Esophagus squamous epithelium (tissue), 5 donors: Measurements from ENCODE around the gene SMIM28. TPM values are rescaled to one million over a fixed set of nuclear protein-coding genes. Genes with fewer than 3 reads are reported as not detected.

Source experiments
- DNase-seq: peaks from one replicate; lab custom pipeline; 2025; lab: John Stamatoyannopoulos, UW
- H3K27ac ChIP-seq, 4 donors: fragments of 200-600 bp; sonication (generic); one replicate each; pipeline ENCODE4 v1.5.1; 2016 to 2019; ENCODE audit warnings: mild to moderate bottlenecking in 1 of 4
- H3K27me3 ChIP-seq, 4 donors: fragments of 200-600 bp; sonication (generic); 1 replicate in 3 of 4; 2 replicates in 1 of 4; pipeline versions ENCODE4 v1.5.1 to v1.6.0; 2017 to 2021; ENCODE audit warnings: antibody characterized with exemption in 1 of 4
- H3K36me3 ChIP-seq, 3 donors: fragments of 200-600 bp; sonication (generic); one replicate each; pipeline ENCODE4 v1.5.1; 2016 to 2019
- H3K4me1 ChIP-seq, 3 donors: fragments of 200-600 bp; sonication (generic); one replicate each; pipeline ENCODE4 v1.5.1; 2017 to 2019
- H3K4me3 ChIP-seq, 4 donors: fragments of 200-600 bp; sonication (generic); 1 replicate in 3 of 4; 2 replicates in 1 of 4; pipeline ENCODE4 v1.5.1; 2016 to 2019; ENCODE audit warnings: mild to moderate bottlenecking in 2 of 4, moderate library complexity in 1 of 4
- H3K9me3 ChIP-seq, 3 donors: fragments of 200-600 bp; sonication (generic); one replicate each; pipeline ENCODE4 v1.5.1; 2016 to 2019
- POLR2A ChIP-seq, 4 donors: fragments of 450-650 bp; IDR thresholded peaks; one replicate each; pipeline ENCODE4 v1.6.1; 2017; ENCODE audit warnings: antibody characterized with exemption in 4 of 4, mild to moderate bottlenecking in 4 of 4, moderate library complexity in 3 of 4
- WGBS, 2 donors: methylation state at CpG; one replicate each; pipeline ENCODE4 v1.1.5; 2018; 5-methylcytosine and 5-hydroxymethylcytosine counted together
- intact Hi-C: fragments of 100-400 bp; cut with DNase I; formaldehyde crosslinking; loops from one replicate; pipeline ENCODE4 v1.15.0; 2022
- total RNA-seq, 4 donors: library from RNA; depleted of rRNA; stranded (reverse); fragments of >200 nt; gene quantifications; one replicate each; pipeline ENCODE4 v1.1.0, GENCODE V29; 2016
- TF ChIP-seq, protein P1 (sequence below), 6 experiments: fragments of 450-650 bp in 4 of 6; fragments of 200-600 bp in 2 of 6; sonication (generic) in 2 of 6; IDR thresholded peaks; one replicate each; pipeline ENCODE4 v1.5.1; 2016 to 2019; ENCODE audit warnings: antibody characterized with exemption in 6 of 6, mild to moderate bottlenecking in 4 of 6, moderate library complexity in 4 of 6
- donor health status: DM: yes; HTN: yes; CAD: no.

The SMIM28 gene
- total RNA-seq, 4 donors from 2014 or later, result not detected

GRCh38 chr6:138389551-138389950, 11.8 kb downstream of the SMIM28 start:
- intact Hi-C loops, result no loop called here
- no peak for TF ChIP-seq POLR2A (IDR thresholded peaks at IDR 0.05)
- TF ChIP-seq, protein P1, sequence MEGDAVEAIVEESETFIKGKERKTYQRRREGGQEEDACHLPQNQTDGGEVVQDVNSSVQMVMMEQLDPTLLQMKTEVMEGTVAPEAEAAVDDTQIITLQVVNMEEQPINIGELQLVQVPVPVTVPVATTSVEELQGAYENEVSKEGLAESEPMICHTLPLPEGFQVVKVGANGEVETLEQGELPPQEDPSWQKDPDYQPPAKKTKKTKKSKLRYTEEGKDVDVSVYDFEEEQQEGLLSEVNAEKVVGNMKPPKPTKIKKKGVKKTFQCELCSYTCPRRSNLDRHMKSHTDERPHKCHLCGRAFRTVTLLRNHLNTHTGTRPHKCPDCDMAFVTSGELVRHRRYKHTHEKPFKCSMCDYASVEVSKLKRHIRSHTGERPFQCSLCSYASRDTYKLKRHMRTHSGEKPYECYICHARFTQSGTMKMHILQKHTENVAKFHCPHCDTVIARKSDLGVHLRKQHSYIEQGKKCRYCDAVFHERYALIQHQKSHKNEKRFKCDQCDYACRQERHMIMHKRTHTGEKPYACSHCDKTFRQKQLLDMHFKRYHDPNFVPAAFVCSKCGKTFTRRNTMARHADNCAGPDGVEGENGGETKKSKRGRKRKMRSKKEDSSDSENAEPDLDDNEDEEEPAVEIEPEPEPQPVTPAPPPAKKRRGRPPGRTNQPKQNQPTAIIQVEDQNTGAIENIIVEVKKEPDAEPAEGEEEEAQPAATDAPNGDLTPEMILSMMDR (IDR thresholded peaks at IDR 0.05), result no peak
- WGBS, 2 donors, result 50 to 80% methylated on average over 4 to 5 of the region's 5 CpGs

DNA sequence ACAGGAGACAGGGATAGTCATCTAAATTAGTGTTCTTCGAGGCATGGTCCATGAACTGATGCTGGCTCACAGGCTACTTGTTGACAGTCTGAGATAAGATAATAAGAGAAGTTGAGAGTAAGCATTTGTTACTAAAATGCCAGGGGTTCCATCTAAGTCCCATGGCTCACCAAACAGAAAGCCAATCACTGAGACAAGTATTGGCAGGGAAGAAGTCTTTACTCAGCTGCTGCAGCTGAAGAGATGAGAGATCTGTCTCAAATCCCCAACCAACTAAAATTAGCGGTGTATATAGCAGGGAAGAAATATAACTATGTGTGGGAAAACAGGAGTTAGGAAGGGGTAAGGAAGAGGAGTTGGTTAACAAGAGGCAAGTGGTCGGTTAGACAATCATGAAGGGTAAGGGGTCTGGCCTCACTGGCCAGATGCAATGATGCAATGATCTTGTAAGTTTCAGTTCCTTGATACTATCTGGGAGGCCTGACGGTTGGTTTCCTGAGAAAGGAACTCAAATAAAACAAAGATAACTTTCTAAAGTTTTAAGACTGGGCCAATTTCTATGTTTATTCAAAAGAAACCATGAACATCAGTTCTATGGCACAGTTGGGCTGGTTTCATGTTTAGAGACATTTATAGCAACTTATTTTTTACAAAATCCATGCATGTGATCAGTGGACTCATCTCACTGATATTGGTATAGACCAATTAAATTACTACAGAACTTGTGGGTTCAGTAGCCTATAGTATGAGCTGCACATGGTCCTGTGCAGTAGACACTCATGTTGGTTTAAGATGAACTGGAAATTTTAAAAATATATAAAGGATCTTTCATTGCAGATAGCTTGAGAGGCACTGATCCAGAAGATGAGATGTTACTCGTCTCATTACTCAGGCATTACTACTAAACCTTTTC, 16.4 kb downstream of the SMIM28 start:
- WGBS, 2 donors, result 62 to 81% methylated on average over 5 of the region's 5 CpGs
- DNase-seq, result no peak
- intact Hi-C loops, result no loop called here

More at GRCh38 chr6:138389551-138389950, 11.8 kb downstream of the SMIM28 start:
- H3K4me1 ChIP-seq, result no peaks in the 10 kb centered on the region
- H3K4me3 ChIP-seq, result no peak overlapping the region
- DNase-seq, result no peak
- H3K27me3 ChIP-seq, result peaks cover 0 to 5% (median 0%) of the 10 kb centered on the region in 4 donors
- no peaks in the 10 kb centered on the region for H3K9me3 ChIP-seq
- no peak overlapping the region for H3K27ac ChIP-seq
- H3K36me3 ChIP-seq, result no peaks in the 10 kb centered on the region

DNA sequence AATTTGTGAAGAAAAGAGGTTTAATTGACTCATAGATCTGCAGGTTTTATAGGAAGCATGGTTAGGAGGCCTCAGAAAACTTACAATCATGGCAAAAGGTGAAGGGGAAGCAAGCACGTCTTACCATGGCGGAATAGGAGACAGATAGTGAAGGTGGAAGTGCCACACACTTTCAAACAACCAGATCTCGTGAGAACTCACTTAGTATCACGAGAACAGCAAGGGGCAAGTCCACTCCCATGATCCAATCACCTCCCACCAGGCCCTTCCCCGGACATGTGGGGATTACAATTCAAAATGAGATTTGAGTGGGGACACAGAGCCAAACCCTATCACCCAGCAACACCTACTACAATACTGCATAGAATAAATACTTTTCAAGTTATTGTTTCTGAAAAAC, 19.0 kb downstream of the SMIM28 start:
- Histone ChIP-seq H3K9me3 (no peaks in the 10 kb centered on the region), H3K36me3 (no peaks in the 10 kb centered on the region), H3K27ac (no peak overlapping the region), H3K4me1 (no peaks in the 10 kb centered on the region), H3K27me3 (no peaks in the 10 kb centered on the region), H3K4me3 (no peak overlapping the region)
- intact Hi-C loops, result no loop called here
- no peak for DNase-seq
- 88 to 91% methylated on average over 5 of the region's 5 CpGs for WGBS, 2 donors
- no peak for TF ChIP-seq POLR2A (IDR thresholded peaks at IDR 0.05)
- TF ChIP-seq, protein P1 (IDR thresholded peaks at IDR 0.05), result no peak

More for the DNA sequence above, 16.4 kb downstream of the SMIM28 start:
- Histone ChIP-seq H3K36me3 (no peaks in the 10 kb centered on the region), H3K27me3 (peaks cover 0 to 5% (median 0%) of the 10 kb centered on the region in 4 donors), H3K4me1 (no peaks in the 10 kb centered on the region), H3K9me3 (no peaks in the 10 kb centered on the region), H3K27ac (no peak overlapping the region), H3K4me3 (no peak overlapping the region)
- TF ChIP-seq, protein P1 (IDR thresholded peaks at IDR 0.05), result no peak

DNA sequence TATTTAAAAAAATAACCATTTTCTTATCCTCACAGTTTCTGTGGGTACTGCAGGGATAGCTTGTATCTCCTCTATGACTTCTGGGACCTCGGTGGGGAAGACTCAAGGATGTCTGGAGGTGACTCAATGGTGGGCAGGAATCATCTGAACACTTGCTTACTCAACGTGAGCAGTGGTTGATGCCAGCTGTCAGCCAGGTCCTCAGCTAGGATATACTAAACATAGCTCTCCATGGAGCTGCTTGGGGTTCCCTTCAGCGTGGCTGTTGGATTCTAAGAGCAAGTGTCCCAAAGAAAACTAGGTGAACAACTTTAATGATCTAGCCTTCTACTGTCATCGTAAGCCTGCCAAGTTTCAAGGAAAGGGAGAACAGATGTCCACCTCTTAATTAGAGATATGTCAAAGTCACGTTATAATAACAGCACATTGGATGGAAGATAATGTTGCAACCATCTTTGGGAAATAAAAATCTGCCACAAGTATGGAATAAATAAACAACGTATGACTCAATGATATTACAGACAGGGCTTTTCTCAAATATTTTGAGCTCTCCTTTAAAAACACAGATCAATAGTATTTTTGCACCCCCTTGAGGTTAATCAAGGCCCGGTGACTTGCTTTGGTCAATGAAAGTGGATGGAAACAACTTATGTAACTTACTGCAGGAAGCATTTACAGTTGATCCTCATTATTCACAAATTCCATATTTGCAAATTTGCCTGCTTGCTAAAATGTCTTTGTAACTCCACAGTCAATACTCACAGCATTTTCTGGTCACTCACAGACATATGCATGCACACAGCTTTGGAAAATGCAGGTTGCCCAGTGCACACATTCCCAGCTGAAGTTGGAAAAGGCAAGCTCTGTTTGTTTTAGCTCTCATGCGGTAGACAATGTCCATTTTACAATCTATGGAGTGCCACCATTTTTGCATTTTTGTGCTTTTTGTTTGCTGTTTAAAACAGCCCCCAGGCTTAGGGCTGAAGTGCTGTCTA, 19.7 kb downstream of the SMIM28 start:
- no peak for TF ChIP-seq POLR2A (IDR thresholded peaks at IDR 0.05)
- H3K27me3 ChIP-seq, result no peaks in the 10 kb centered on the region
- no peak for DNase-seq
- H3K36me3 ChIP-seq, result no peaks in the 10 kb centered on the region
- H3K4me1 ChIP-seq, result no peaks in the 10 kb centered on the region
- H3K4me3 ChIP-seq, result no peak overlapping the region
- 74 to 76% methylated on average over 8 of the region's 8 CpGs for WGBS, 2 donors
- intact Hi-C loops, result no loop called here
- H3K27ac ChIP-seq, result no peak overlapping the region
- no peaks in the 10 kb centered on the region for H3K9me3 ChIP-seq

DNA sequence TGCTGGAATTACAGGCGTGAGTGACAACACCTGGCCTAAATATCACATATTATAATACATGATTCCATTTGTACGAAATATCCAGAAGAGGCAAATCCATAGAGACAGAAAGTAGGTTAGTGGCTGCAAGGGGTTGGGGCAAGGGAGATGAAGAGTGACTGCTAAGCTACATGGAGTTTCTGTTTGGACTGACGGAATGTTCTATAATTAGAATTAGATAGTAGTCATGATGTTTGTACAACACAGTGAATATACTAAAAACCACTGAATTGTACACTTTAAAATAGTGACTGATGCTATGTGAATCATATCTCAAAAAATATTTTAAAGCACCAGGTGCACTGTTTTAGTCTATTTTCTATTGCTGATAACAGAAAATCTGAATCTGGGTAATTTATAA, 22.6 kb downstream of the SMIM28 start:
- WGBS, 2 donors, result 89 to 90% methylated on average over 2 to 3 of the region's 3 CpGs
- H3K36me3 ChIP-seq, result no peaks in the 10 kb centered on the region
- intact Hi-C loops, result loop anchor here (10.0 kb wide), 1 partner anchor 286 kb away; no protein-coding TSS in a partner anchor
- H3K4me1 ChIP-seq, result peaks cover 8 to 16% (median 8%) of the 10 kb centered on the region in 3 donors
- H3K9me3 ChIP-seq, result no peaks in the 10 kb centered on the region
- H3K27ac ChIP-seq, result no peak overlapping the region
- no peaks in the 10 kb centered on the region for H3K27me3 ChIP-seq
- H3K4me3 ChIP-seq, result no peak overlapping the region
- DNase-seq, result no peak
- TF ChIP-seq, protein P1 (IDR thresholded peaks at IDR 0.05), result no peak
- TF ChIP-seq POLR2A (IDR thresholded peaks at IDR 0.05), result no peak
